GM19043 (cell line): Measurements from ENCODE around the gene MCAT.
"Not testable (repeated sequence)": the region's sequence is repeated elsewhere in the genome, so short reads cannot be mapped to it uniquely, and the experiment has no call there.

Experiments
- ATAC-seq: cut with Tn5 transposase; IDR thresholded peaks from one replicate; pipeline ENCODE4 v1.9.1; 2021; ENCODE audit warnings: low read depth; ENCODE audit not compliant: unreplicated experiment

The MCAT gene

GRCh38 chr22:43128928-43129424 lies 14.2 kb downstream of the MCAT start:
- ATAC-seq = no peak

DNA sequence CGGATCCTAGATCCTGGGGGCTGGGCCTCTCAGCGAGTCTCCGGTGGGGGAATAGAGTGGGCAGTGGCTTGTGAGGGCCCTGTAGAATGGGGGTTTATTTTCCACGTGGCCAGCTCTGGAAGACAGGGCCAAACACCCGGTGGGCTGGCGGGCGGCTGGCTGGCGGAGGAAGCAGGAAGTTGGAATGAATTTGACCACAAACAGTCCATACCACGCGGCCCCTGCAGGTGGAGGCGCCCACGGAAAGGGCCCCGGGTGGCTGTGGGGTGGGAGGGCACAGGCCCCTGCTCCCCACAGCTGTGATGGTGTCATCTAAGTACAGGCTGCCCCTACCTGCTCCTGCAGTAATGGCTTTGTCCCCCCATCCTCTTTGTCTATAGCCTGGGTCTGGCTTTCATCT lies 15.1 kb downstream of the MCAT start:
- ATAC-seq = no peak

- ATAC-seq = no peak
These were observed 15.9 kb downstream of the MCAT start for GRCh38 chr22:43127166-43127908.

GRCh38 chr22:43126501-43127165 lies 16.6 kb downstream of the MCAT start:
- ATAC-seq = no peak

- ATAC-seq = no peak
These were observed 24.2 kb downstream of the MCAT start for GRCh38 chr22:43118953-43119458.

DNA sequence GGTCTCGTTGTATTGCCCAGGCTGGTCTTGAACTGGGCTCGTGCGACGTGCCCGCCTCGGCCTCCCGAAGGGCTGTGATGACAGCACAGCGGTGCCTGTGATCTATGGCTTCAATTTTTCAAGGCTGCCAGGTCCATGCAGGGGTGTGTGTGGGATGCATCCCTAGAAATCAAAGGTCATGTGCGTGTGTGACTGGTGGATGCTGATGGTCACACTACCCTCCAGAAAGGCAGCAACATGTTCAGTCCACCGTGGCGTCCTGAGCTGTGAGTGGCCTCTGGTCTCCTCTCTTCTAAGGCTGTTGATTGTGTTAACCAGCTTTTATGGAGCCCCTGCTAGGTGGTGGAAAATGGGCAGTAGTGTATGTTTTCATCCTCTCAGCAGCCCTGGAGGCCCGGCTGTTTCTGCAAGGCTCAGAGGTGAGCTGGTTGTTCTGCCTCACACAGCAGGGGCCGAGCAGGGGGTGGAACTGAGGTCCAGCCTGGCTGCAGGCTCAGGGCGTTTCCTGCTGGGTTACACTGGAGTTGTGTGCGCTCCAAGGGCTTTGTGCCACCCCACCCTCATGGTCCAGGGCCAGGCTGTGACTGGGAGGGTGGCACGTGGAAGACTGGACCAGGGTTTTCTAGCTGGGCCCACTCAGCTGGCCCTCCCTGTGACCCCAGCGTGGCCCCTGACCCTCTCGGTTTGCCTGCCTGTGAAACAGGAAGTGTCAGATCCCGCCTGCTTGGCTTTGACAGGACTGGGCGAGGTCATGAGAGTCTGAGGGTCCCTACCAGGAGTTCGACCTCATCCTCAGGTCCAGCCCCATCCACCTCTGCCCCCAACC lies 25.0 kb downstream of the MCAT start:
- no peak for ATAC-seq

GRCh38 chr22:43116932-43117331 lies 26.3 kb downstream of the MCAT start:
- no peak for ATAC-seq

DNA sequence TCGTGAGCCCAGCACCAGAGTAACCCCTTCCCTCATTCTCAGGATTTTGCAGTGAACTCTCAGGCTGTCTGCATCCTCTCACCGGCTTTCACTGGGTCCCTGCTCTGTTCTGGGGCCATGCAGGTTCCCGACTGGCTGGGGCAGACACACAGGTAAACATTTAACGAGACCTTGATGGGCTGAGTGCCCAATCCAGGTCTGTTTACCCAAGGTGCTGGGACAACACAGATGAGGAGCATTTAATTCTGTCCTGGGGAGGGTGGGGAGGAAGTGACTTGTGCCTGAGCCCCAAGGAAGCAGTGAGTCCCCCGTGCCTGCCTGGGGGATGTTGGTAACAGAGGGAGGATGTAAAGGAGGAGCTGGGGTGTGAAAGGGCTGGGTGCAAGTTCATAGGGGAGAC lies 28.2 kb downstream of the MCAT start:
- ATAC-seq = no peak

GRCh38 chr22:43113526-43114251 lies 29.5 kb downstream of the MCAT start:
- ATAC-seq = no peak

DNA sequence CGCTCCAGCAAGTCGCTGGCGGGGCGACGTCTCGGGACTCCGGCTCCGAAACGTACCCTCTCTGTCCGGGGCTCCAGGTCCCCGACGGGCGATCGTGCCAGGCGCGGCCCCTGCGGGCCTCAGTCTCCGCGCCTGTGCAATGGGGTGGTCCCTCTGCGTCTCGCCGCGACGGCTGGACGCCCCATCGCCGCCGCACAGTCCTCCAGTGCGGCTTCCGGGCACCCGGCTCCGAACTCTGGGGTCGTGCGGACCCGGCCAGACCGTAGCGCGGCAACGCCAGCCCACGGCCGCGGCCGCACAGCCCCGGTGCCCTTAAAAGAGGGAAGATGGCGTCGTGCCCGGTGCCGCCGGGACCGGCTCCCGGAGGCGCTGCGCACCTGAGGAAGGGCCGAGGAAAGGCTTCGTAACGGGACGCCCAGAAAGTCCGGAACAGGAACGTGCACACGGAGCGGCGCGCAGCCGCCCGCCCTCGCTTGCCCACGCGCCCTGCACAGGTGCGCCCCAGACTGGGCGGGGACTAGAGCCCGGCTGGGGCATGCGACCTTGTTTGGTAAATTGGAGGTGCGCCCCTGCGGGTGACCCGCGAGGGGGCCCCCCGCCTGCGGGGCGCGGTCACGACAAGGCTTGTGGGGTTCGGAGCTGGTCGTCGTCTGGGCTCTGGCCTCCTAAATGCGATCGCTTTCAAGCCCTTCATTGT lies 32.1 kb downstream of the MCAT start:
- no peak for ATAC-seq

- no peak for ATAC-seq
These were observed 32.7 kb downstream of the MCAT start, which contains the start of gene BIK for GRCh38 chr22:43110444-43110926. BIK (plus strand) TSS chr22:43110750; CDS start chr22:43124023, 13,273 bp downstream.

DNA sequence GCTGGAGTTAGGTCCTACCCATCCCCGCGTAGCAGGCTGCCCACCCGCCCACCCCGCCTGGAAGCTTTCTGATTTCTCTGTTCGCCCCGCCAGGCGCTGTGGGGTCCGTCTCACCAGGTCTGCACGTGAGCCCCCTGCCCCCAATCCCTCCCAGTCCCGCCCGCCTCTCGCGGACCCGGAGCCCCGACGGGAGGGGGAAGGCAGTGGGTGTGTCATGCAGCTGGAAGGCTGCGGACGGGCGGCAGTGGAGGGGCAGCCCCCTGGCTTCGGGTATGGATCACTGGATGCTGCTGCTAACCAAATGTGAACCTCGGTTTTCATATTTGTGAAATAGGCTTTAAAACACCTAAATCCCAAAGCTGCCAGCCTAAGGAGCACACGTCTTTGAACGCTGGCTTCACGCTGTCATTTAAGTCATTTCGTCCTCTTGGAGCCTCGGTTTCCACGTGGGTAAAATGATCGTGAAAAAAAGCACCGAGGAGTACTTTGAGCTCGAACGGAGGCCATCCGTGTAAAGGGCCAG lies 33.2 kb downstream of the MCAT start:
- no peak for ATAC-seq

- no peak for ATAC-seq
These were observed 33.7 kb downstream of the MCAT start for GRCh38 chr22:43109511-43109910.

DNA sequence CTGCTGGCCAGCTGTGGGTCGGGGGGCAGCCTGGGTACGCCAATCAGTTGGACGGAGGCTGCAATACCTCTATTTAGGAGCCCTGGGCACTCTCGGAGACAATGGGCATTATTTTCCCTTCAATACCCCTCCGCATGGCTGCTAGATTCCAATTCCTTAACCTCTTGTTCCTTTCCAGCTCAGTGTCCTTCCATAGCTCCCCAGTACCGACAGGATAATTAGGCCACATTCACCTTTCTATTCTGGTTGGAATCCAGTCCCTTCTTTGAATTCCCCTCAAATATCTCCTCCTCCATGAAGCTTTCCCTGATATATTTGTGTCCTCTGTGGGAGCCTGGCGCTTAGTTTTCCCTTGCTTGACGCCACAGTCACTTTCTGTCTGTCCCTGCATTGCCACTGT lies 36.9 kb downstream of the MCAT start:
- no peak for ATAC-seq

- ATAC-seq = not testable (repeated sequence)
These were observed 38.2 kb downstream of the MCAT start for GRCh38 chr22:43104950-43105349.

GRCh38 chr22:43104056-43104625 lies 39.1 kb downstream of the MCAT start:
- ATAC-seq = not testable (repeated sequence)

DNA sequence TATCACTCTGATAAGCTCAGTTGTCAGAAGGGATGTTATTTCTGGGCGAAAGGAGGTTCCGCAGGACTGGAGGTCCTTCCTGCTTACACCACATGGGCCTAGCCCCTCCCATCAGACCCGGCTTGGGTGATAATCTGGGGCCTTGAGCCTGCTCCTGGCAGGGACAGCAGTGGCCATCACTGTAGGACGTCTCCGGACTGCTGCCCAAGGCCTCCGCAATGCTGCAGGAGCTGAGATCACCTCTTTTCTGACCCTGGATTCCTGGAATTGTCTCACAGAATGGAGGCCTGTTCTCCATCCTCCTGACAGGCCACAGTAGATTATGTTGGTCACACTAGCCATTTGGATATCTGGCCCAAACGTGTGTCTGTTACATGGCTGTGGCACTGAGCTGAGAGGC lies 41.9 kb downstream of the MCAT start:
- ATAC-seq = no peak

DNA sequence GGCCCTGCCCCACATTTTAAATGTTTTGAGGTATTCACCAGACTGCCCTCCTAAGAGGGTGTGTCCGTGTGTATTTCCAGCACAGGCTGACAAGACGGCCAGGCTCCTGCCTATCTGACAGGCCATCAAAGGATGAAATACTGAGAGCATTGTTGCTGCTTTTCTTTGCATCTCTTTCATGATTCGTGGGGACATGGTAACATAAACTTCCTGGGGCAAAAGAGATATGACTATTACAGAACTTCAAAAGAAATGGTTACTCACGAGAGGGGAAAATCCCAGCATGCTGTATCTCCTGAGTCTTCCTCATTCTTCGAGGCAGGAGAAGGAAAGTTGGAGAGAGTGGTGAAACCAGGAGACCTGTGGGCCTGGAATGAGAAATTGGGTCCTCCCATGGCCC lies 43.0 kb downstream of the MCAT start:
- ATAC-seq = no peak

- ATAC-seq = no peak
These were observed 44.1 kb downstream of the MCAT start for GRCh38 chr22:43099095-43099494.
